Neural progenitor cell (in vitro differentiated cells): ENCODE data around the gene VAV2. TPM values are rescaled to one million over a fixed set of nuclear protein-coding genes. Genes with fewer than 3 reads are reported as not detected.

Experiments used
- DNase-seq: peaks from one replicate; pipeline ENCODE4 v3.0.0-alpha.2; 2016; ENCODE audit warnings: low spot score
- H2AFZ ChIP-seq: fragments of 200-600 bp; sonication (generic); replicated peaks from 2 replicates; pipeline ENCODE4 v1.6.1; 2016; ENCODE audit warnings: antibody characterized with exemption
- H3F3A ChIP-seq: fragments of 200-600 bp; sonication (generic); 2 replicates; pipeline ENCODE4 v1.6.1; 2016; ENCODE audit warnings: antibody characterized with exemption, low read depth
- H3K27ac ChIP-seq: fragments of 200-600 bp; sonication (generic); 2 replicates; pipeline ENCODE4 v1.5.1; 2016; ENCODE audit warnings: mild to moderate bottlenecking
- H3K27me3 ChIP-seq: fragments of 200-600 bp; sonication (generic); 2 replicates; pipeline ENCODE4 v1.6.1; 2016; ENCODE audit warnings: mild to moderate bottlenecking, moderate library complexity
- H3K36me3 ChIP-seq: fragments of 200-600 bp; sonication (generic); 2 replicates; pipeline ENCODE4 v1.5.1; 2016
- H3K4me1 ChIP-seq: fragments of 200-600 bp; sonication (generic); 2 replicates; pipeline ENCODE4 v1.6.1; 2016; ENCODE audit warnings: mixed run types
- H3K4me2 ChIP-seq: fragments of 200-600 bp; sonication (generic); 2 replicates; pipeline ENCODE4 v1.6.1; 2016
- H3K4me3 ChIP-seq: fragments of 200-600 bp; sonication (generic); 2 replicates; pipeline ENCODE4 v1.5.1; 2016
- H3K79me2 ChIP-seq: fragments of 200-600 bp; sonication (generic); 2 replicates; pipeline ENCODE4 v1.6.1; 2016; ENCODE audit warnings: low read depth
- H3K9ac ChIP-seq: fragments of 200-600 bp; sonication (generic); 2 replicates; pipeline ENCODE4 v1.6.1; 2016
- H3K9me3 ChIP-seq: fragments of 200-600 bp; sonication (generic); 2 replicates; pipeline ENCODE4 v1.5.1; 2016; ENCODE audit warnings: low read depth
- H4K20me1 ChIP-seq: fragments of 200-600 bp; sonication (generic); 2 replicates; pipeline ENCODE4 v1.6.1; 2016; ENCODE audit warnings: low read depth
- H3K27ac Mint-ChIP-seq: 3 replicates; pipeline ENCODE4 v1.8.0; 2021; ENCODE audit warnings: mixed read lengths
- H3K27me3 Mint-ChIP-seq: 2 replicates; pipeline ENCODE4 v1.8.0; 2022; ENCODE audit warnings: low read depth, mild to moderate bottlenecking, inconsistent platforms, moderate library complexity, mixed read lengths; ENCODE audit not compliant: insufficient read depth
- H3K36me3 Mint-ChIP-seq: 3 replicates; pipeline ENCODE4 v1.8.0; 2021; ENCODE audit warnings: mixed read lengths
- H3K4me1 Mint-ChIP-seq: 3 replicates; pipeline ENCODE4 v1.8.0; 2021; ENCODE audit warnings: mixed read lengths
- H3K4me3 Mint-ChIP-seq: 3 replicates; pipeline ENCODE4 v1.8.0; 2021; ENCODE audit warnings: mild to moderate bottlenecking, moderate library complexity, mixed read lengths
- H3K9me3 Mint-ChIP-seq: 3 replicates; pipeline ENCODE4 v1.8.0; 2020; ENCODE audit warnings: mixed read lengths
- EZH2 ChIP-seq: fragments of 200-600 bp; sonication (generic); IDR thresholded peaks from 2 replicates; pipeline ENCODE4 v1.6.1; 2017; ENCODE audit warnings: antibody characterized with exemption, mild to moderate bottlenecking, moderate library complexity
- EZH2phosphoT487 ChIP-seq: fragments of 200-600 bp; sonication (generic); IDR thresholded peaks from 2 replicates; pipeline ENCODE4 v1.6.1; 2017; ENCODE audit warnings: antibody characterized with exemption
- total RNA-seq: library from RNA; depleted of rRNA; stranded (reverse); fragments of >200 nt; gene quantifications from 2 replicates; pipeline ENCODE4 v1.2.3, GENCODE V29; 2015; ENCODE audit warnings: low replicate concordance
- TF ChIP-seq, protein P1 (sequence below): fragments of 200-600 bp; sonication (generic); IDR thresholded peaks from 2 replicates; pipeline ENCODE4 v1.5.1; 2017; ENCODE audit warnings: antibody characterized with exemption, mild to moderate bottlenecking

Gene VAV2
- total RNA-seq, 1 donor from 2014 or later: 12.9 TPM

- H4K20me1 ChIP-seq: peaks cover 5% of the 10 kb centered on the region
- no peaks in the 10 kb centered on the region for H3F3A ChIP-seq
- H3K9ac ChIP-seq: no peak overlapping the region
- TF ChIP-seq EZH2phosphoT487 (no peak), EZH2 (no peak)
- TF ChIP-seq, protein P1, sequence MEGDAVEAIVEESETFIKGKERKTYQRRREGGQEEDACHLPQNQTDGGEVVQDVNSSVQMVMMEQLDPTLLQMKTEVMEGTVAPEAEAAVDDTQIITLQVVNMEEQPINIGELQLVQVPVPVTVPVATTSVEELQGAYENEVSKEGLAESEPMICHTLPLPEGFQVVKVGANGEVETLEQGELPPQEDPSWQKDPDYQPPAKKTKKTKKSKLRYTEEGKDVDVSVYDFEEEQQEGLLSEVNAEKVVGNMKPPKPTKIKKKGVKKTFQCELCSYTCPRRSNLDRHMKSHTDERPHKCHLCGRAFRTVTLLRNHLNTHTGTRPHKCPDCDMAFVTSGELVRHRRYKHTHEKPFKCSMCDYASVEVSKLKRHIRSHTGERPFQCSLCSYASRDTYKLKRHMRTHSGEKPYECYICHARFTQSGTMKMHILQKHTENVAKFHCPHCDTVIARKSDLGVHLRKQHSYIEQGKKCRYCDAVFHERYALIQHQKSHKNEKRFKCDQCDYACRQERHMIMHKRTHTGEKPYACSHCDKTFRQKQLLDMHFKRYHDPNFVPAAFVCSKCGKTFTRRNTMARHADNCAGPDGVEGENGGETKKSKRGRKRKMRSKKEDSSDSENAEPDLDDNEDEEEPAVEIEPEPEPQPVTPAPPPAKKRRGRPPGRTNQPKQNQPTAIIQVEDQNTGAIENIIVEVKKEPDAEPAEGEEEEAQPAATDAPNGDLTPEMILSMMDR: no peak
- Mint-ChIP-seq H3K27me3 (peaks cover 3% of the 10 kb centered on the region), H3K27ac (no peak overlapping the region), H3K4me1 (peaks cover 13% of the 10 kb centered on the region), H3K4me3 (no peak overlapping the region), H3K36me3 (peaks cover 16% of the 10 kb centered on the region), H3K9me3 (no peaks in the 10 kb centered on the region)
- H3K9me3 ChIP-seq: no peaks in the 10 kb centered on the region
- no peak overlapping the region for H3K4me3 ChIP-seq
- no peaks in the 10 kb centered on the region for H3K79me2 ChIP-seq
- H3K27me3 ChIP-seq: no peaks in the 10 kb centered on the region
- no peak overlapping the region for H3K27ac ChIP-seq
- DNase-seq: no peak
- H3K4me1 ChIP-seq: peaks cover 5% of the 10 kb centered on the region
- H2AFZ ChIP-seq: no peak overlapping the region
- H3K36me3 ChIP-seq: no peaks in the 10 kb centered on the region
- no peak overlapping the region for H3K4me2 ChIP-seq
These were observed 197.9 kb downstream of the VAV2 start for GRCh38 chr9:133794016-133794760.

- peak overlapping the region; percentile 29 for H3K27ac Mint-ChIP-seq
- TF ChIP-seq EZH2: no peak
- H2AFZ ChIP-seq: no peak overlapping the region
These were observed 198.7 kb downstream of the VAV2 start for GRCh38 chr9:133793471-133793870.

DNA sequence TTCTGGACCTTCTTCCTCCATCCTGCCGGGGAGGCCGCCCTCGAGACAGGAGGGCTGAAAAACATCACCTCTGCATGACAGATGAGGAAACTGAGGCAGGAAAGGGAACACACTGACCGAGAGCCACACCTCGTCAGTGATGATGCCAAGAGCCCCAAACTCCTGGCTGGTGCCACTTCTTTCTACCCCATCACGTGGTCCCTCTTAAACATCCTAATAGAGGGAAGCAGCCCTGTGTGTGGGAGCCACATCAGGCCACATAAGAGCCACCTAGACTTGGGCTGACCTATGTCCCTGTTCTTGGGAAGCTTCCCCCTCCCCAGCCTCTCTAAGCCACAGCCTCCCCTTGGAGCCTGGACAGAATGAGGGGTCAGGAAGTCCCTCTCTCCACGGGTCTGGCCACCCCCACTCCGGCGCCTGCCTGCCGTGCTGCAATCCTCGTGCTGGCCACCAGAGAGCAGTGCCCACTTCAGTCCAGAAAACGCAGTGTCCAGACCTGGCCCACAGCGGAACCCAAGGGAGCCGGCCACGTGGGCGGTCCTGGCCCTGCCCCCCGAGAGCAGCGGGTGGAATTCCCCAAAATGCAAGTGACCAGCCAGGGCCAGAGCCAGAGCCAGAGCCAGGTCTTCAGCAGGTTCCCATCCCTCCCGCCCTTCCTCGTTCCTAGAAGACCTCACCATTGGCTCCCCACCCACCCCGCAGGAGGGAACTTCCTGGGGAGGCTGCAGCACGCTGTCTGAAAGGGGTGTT is 199.2 kb downstream of the VAV2 start:
- peaks cover 13% of the 10 kb centered on the region for H3K4me1 Mint-ChIP-seq
- Histone ChIP-seq H4K20me1 (peaks cover 5% of the 10 kb centered on the region), H3K4me2 (no peak overlapping the region), H3F3A (no peaks in the 10 kb centered on the region), H3K4me3 (no peak overlapping the region), H3K9ac (no peak overlapping the region), H3K9me3 (no peaks in the 10 kb centered on the region), H2AFZ (no peak overlapping the region), H3K27me3 (no peaks in the 10 kb centered on the region), H3K79me2 (no peaks in the 10 kb centered on the region), H3K27ac (no peak overlapping the region), H3K4me1 (peaks cover 5% of the 10 kb centered on the region), H3K36me3 (no peaks in the 10 kb centered on the region)
- peaks cover 14% of the 10 kb centered on the region for H3K36me3 Mint-ChIP-seq
- H3K4me3 Mint-ChIP-seq: no peak overlapping the region
- H3K9me3 Mint-ChIP-seq: no peaks in the 10 kb centered on the region
- peaks cover 3% of the 10 kb centered on the region for H3K27me3 Mint-ChIP-seq
- H3K27ac Mint-ChIP-seq: no peak overlapping the region
- DNase-seq: peak; percentile 85
- TF ChIP-seq EZH2: no peak
- TF ChIP-seq, protein P1: peak; percentile 90
- TF ChIP-seq EZH2phosphoT487: no peak

More at GRCh38 chr9:133793471-133793870, 198.7 kb downstream of the VAV2 start:
- H3K4me1 ChIP-seq: peaks cover 5% of the 10 kb centered on the region
- no peak overlapping the region for H3K4me3 ChIP-seq
- no peaks in the 10 kb centered on the region for H3K9me3 Mint-ChIP-seq
- H3K36me3 ChIP-seq: no peaks in the 10 kb centered on the region
- H3K9ac ChIP-seq: no peak overlapping the region
- H3K4me3 Mint-ChIP-seq: no peak overlapping the region
- H3K4me2 ChIP-seq: no peak overlapping the region
- H4K20me1 ChIP-seq: peaks cover 5% of the 10 kb centered on the region
- H3K27ac ChIP-seq: no peak overlapping the region
- DNase-seq: no peak
- H3K9me3 ChIP-seq: no peaks in the 10 kb centered on the region
- peaks cover 3% of the 10 kb centered on the region for H3K27me3 Mint-ChIP-seq
- no peaks in the 10 kb centered on the region for H3F3A ChIP-seq
- no peaks in the 10 kb centered on the region for H3K27me3 ChIP-seq
- H3K79me2 ChIP-seq: no peaks in the 10 kb centered on the region
- peaks cover 13% of the 10 kb centered on the region for H3K4me1 Mint-ChIP-seq
- peaks cover 16% of the 10 kb centered on the region for H3K36me3 Mint-ChIP-seq
